ENCODE data around the gene WRAP73. TPM values are rescaled to one million over a fixed set of nuclear protein-coding genes. Genes with fewer than 3 reads are reported as not detected.

WRAP73 gene
- total RNA-seq, 1 donor = 10.0 TPM

GRCh38 chr1:3661631-3662030, 11.7 kb upstream of the WRAP73 start:
- no peak for TF ChIP-seq CTCF (IDR thresholded peaks at IDR 0.05; ENCODE audit: insufficient read depth, low read length)
- no peak overlapping the region for H3K4me3 ChIP-seq (ENCODE audit: low read depth, low read length)
- no peak for DNase-seq (ENCODE audit: low read depth)

GRCh38 chr1:3660704-3661103, 10.8 kb upstream of the WRAP73 start:
- no peak for TF ChIP-seq CTCF (IDR thresholded peaks at IDR 0.05; ENCODE audit: insufficient read depth, low read length)
- H3K4me3 ChIP-seq (ENCODE audit: low read depth, low read length) = no peak overlapping the region
- no peak for DNase-seq (ENCODE audit: low read depth)

- TF ChIP-seq CTCF (IDR thresholded peaks at IDR 0.05; ENCODE audit: insufficient read depth, low read length) = no peak
- no peak for DNase-seq (ENCODE audit: low read depth)
- H3K4me3 ChIP-seq (ENCODE audit: low read depth, low read length) = no peak overlapping the region
These were observed 9.2 kb upstream of the WRAP73 start for GRCh38 chr1:3659093-3659492.

- no peak for TF ChIP-seq CTCF (IDR thresholded peaks at IDR 0.05; ENCODE audit: insufficient read depth, low read length)
- no peak for DNase-seq (ENCODE audit: low read depth)
- no peak overlapping the region for H3K4me3 ChIP-seq (ENCODE audit: low read depth, low read length)
These were observed 8.3 kb upstream of the WRAP73 start for GRCh38 chr1:3658231-3658615.

- TF ChIP-seq CTCF (IDR thresholded peaks at IDR 0.05; ENCODE audit: insufficient read depth, low read length) = no peak
- no peak for DNase-seq (ENCODE audit: low read depth)
- H3K4me3 ChIP-seq (ENCODE audit: low read depth, low read length) = no peak overlapping the region
These were observed 7.8 kb upstream of the WRAP73 start for GRCh38 chr1:3657578-3658230.

GRCh38 chr1:3657096-3657475, 7.2 kb upstream of the WRAP73 start:
- no peak for DNase-seq (ENCODE audit: low read depth)
- no peak overlapping the region for H3K4me3 ChIP-seq (ENCODE audit: low read depth, low read length)
- no peak for TF ChIP-seq CTCF (IDR thresholded peaks at IDR 0.05; ENCODE audit: insufficient read depth, low read length)

All from fibroblast of the aortic adventitia (primary cell).